Mucosa of descending colon (tissue), 3 donors: ENCODE results near the gene HNMT. TPM values are rescaled to one million over a fixed set of nuclear protein-coding genes. Genes with fewer than 3 reads are reported as not detected.

Source experiments
- ATAC-seq: fragments of 200-7000 bp; cut with Tn5 transposase; one replicate; pipeline ENCODE4 v1.9.1; 2020; ENCODE audit warnings: mild to moderate bottlenecking, moderate library complexity
- DNase-seq, 3 donors: peaks; one replicate each; pipeline ENCODE4 v3.0.0-alpha.2; 2020
- H3K36me3 ChIP-seq: fragments of 200-600 bp; one replicate; pipeline ENCODE4 v1.8.0; 2021; ENCODE audit warnings: low read depth, mild to moderate bottlenecking
- H3K4me1 ChIP-seq: fragments of 200-600 bp; one replicate; pipeline ENCODE4 v1.8.0; 2021; ENCODE audit warnings: low read depth, mild to moderate bottlenecking
- H3K4me3 ChIP-seq: fragments of 200-600 bp; one replicate; pipeline ENCODE4 v1.8.0; 2021; ENCODE audit warnings: mild to moderate bottlenecking
- H3K9me3 ChIP-seq: fragments of 200-600 bp; one replicate; pipeline ENCODE4 v1.8.0; 2021; ENCODE audit warnings: mild to moderate bottlenecking
- intact Hi-C, 2 donors: fragments of 100-400 bp; cut with DNase I in 1 of 2; cut with micrococcal nuclease in 1 of 2; formaldehyde crosslinking; loops; one replicate each; pipeline versions ENCODE4 v1.11.0 to v1.11.1; 2022; cut with DNase I, micrococcal nuclease
- total RNA-seq, 3 donors: library from RNA; stranded (reverse); fragmentation: NEBNext Ultra II Directional in 2 of 3; extraction: Animal tissue kit (Norgen Biotek cat#: 25700) in 2 of 3; gene quantifications; one replicate each; pipeline versions ENCODE4 v1.2.1 to v1.2.4, GENCODE V29; 2021 to 2023
- TF ChIP-seq, protein P1 (sequence below): fragments of 200-600 bp; IDR thresholded peaks from one replicate; pipeline ENCODE4 v1.8.0; 2022; ENCODE audit warnings: antibody characterized with exemption, mild to moderate bottlenecking
- donor health status: DM: no; HTN: no; CAD: no; lungs with moderate emphysema.
- donor health status: DM: no; HTN: no; CAD: no.
- donor health status: DM: no; HTN: yes; CAD: no.

The HNMT gene
- total RNA-seq, 3 donors from 2014 or later, result 42.6 to 114 (median 62.9) TPM

DNA sequence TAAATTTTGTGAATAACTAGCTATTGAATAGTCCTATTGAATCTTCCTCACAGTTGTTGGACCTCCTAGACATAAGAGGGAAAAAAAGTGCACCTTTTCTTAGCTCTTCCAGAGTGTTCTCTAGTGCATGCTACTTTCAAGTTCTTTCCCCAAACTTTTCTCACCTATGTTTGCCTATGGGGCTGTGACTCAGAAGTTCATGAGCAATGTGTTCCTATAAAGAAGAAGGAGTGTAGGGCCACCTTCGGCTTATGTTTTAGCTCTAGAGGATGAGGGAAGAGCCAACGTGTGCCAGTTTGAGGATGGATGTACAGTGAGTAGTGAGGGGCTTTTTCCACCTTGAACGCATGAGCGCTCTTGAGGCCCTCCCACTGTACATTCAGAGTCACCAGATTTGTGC, 27.0 kb upstream of the HNMT start:
- Histone ChIP-seq H3K4me1 (no peaks in the 10 kb centered on the region), H3K36me3 (no peaks in the 10 kb centered on the region), H3K9me3 (no peaks in the 10 kb centered on the region), H3K4me3 (no peak overlapping the region)
- TF ChIP-seq, protein P1, sequence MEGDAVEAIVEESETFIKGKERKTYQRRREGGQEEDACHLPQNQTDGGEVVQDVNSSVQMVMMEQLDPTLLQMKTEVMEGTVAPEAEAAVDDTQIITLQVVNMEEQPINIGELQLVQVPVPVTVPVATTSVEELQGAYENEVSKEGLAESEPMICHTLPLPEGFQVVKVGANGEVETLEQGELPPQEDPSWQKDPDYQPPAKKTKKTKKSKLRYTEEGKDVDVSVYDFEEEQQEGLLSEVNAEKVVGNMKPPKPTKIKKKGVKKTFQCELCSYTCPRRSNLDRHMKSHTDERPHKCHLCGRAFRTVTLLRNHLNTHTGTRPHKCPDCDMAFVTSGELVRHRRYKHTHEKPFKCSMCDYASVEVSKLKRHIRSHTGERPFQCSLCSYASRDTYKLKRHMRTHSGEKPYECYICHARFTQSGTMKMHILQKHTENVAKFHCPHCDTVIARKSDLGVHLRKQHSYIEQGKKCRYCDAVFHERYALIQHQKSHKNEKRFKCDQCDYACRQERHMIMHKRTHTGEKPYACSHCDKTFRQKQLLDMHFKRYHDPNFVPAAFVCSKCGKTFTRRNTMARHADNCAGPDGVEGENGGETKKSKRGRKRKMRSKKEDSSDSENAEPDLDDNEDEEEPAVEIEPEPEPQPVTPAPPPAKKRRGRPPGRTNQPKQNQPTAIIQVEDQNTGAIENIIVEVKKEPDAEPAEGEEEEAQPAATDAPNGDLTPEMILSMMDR, result no peak
- intact Hi-C loops, result no loop called here
- ATAC-seq, result no peak
- no peak for DNase-seq

- ATAC-seq (no peak), DNase-seq (no peak)
- TF ChIP-seq, protein P1, result no peak
- intact Hi-C loops, result no loop called here
- no peaks in the 10 kb centered on the region for H3K4me1 ChIP-seq
- no peaks in the 10 kb centered on the region for H3K36me3 ChIP-seq
- H3K4me3 ChIP-seq, result no peak overlapping the region
- H3K9me3 ChIP-seq, result no peaks in the 10 kb centered on the region
Measured at GRCh38 chr2:137937778-137938177, 26.5 kb upstream of the HNMT start.

- TF ChIP-seq, protein P1, result no peak
- DNase-seq (no peak), ATAC-seq (no peak)
- Histone ChIP-seq H3K4me1 (no peaks in the 10 kb centered on the region), H3K9me3 (no peaks in the 10 kb centered on the region), H3K36me3 (no peaks in the 10 kb centered on the region), H3K4me3 (no peak overlapping the region)
- intact Hi-C loops, result no loop called here
Measured at GRCh38 chr2:137938204-137938603, 26.1 kb upstream of the HNMT start.

GRCh38 chr2:137939026-137939425, 25.2 kb upstream of the HNMT start:
- no peaks in the 10 kb centered on the region for H3K4me1 ChIP-seq
- H3K4me3 ChIP-seq, result no peak overlapping the region
- no peak for DNase-seq
- no peak for ATAC-seq
- no peaks in the 10 kb centered on the region for H3K36me3 ChIP-seq
- intact Hi-C loops, result no loop called here
- H3K9me3 ChIP-seq, result no peaks in the 10 kb centered on the region
- TF ChIP-seq, protein P1, result no peak

- Histone ChIP-seq H3K4me3 (no peak overlapping the region), H3K9me3 (no peaks in the 10 kb centered on the region), H3K36me3 (no peaks in the 10 kb centered on the region), H3K4me1 (no peaks in the 10 kb centered on the region)
- DNase-seq (no peak), ATAC-seq (peak; percentile 19)
- TF ChIP-seq, protein P1, result no peak
- intact Hi-C loops, result no loop called here
Measured at GRCh38 chr2:137940154-137940553, 24.1 kb upstream of the HNMT start.
